WTC11 (cell line): ENCODE results near the gene SLC16A10. TPM values are rescaled to one million over a fixed set of nuclear protein-coding genes. Genes with fewer than 3 reads are reported as not detected.

Source experiments
- ATAC-seq: fragments of 200-7000 bp; cut with Tn5 transposase; 2 replicates; pipeline ENCODE4 v1.10.0; 2021; ENCODE audit warnings: mild to moderate bottlenecking, moderate library complexity
- CTCF ChIA-PET: fragments of 300-600 bp; sonication (Branson Sonifier 250); formaldehyde crosslinking; loops from one replicate; lab custom pipeline; 2021; ENCODE audit warnings: antibody characterized with exemption; lab: Charles Lee
- POLR2A ChIA-PET: fragments of 350-600 bp; sonication (Branson Sonifier 250); formaldehyde crosslinking; loops from one replicate; lab custom pipeline; 2021; ENCODE audit warnings: antibody characterized with exemption; lab: Charles Lee
- DNase-seq: peaks from one replicate; pipeline ENCODE4 v3.0.0; 2021; ENCODE audit warnings: low spot score
- H3K27ac Mint-ChIP-seq: 2 replicates; pipeline ENCODE4 v1.8.0; 2021; ENCODE audit warnings: mixed read lengths
- H3K27me3 Mint-ChIP-seq: 2 replicates; pipeline ENCODE4 v1.8.0; 2021; ENCODE audit warnings: low read depth, mild to moderate bottlenecking, moderate library complexity, mixed read lengths
- H3K36me3 Mint-ChIP-seq: 2 replicates; pipeline ENCODE4 v1.8.0; 2021; ENCODE audit warnings: mixed read lengths
- H3K4me1 Mint-ChIP-seq: 2 replicates; pipeline ENCODE4 v1.8.0; 2022; ENCODE audit warnings: mixed read lengths
- H3K4me3 Mint-ChIP-seq: 2 replicates; pipeline ENCODE4 v1.8.0; 2021; ENCODE audit warnings: mild to moderate bottlenecking, moderate library complexity, mixed read lengths
- H3K9me3 Mint-ChIP-seq: 2 replicates; pipeline ENCODE4 v1.8.0; 2021; ENCODE audit warnings: mixed read lengths
- AFF4 ChIP-seq: sonication (generic); formaldehyde crosslinking; IDR thresholded peaks from 2 replicates; pipeline ENCODE4 v1.8.1; 2023; ENCODE audit warnings: mild to moderate bottlenecking, missing genetic modification reagents, borderline replicate concordance
- ATF1 ChIP-seq: sonication (generic); formaldehyde crosslinking; IDR thresholded peaks from 2 replicates; pipeline ENCODE4 v1.8.1; 2023; ENCODE audit warnings: mild to moderate bottlenecking, moderate library complexity, missing genetic modification reagents
- CREB1 ChIP-seq: sonication (generic); formaldehyde crosslinking; IDR thresholded peaks from 2 replicates; pipeline ENCODE4 v1.8.0; 2023; ENCODE audit warnings: mild to moderate bottlenecking, missing genetic modification reagents
- ESRRA ChIP-seq: sonication (generic); formaldehyde crosslinking; IDR thresholded peaks from 2 replicates; pipeline ENCODE4 v1.8.1; 2022; ENCODE audit warnings: mild to moderate bottlenecking, missing genetic modification reagents, borderline replicate concordance
- FOXJ3 ChIP-seq: sonication (generic); formaldehyde crosslinking; IDR thresholded peaks from 2 replicates; pipeline ENCODE4 v1.9.0; 2021; ENCODE audit warnings: missing genetic modification reagents, mild to moderate bottlenecking, borderline replicate concordance
- HMGA2 ChIP-seq: fragments of 250-450 bp; sonication (Bioruptor Pico); IDR thresholded peaks from 2 replicates; pipeline ENCODE4 v1.4.0; 2021; ENCODE audit warnings: mild to moderate bottlenecking, moderate library complexity
- MXD4 ChIP-seq: fragments of 250-450 bp; sonication (Bioruptor Pico); IDR thresholded peaks from 2 replicates; pipeline ENCODE4 v1.8.0; 2021; ENCODE audit warnings: mild to moderate bottlenecking, moderate library complexity, borderline replicate concordance
- MYBL2 ChIP-seq: sonication (generic); formaldehyde crosslinking; IDR thresholded peaks from 2 replicates; pipeline ENCODE4 v1.8.1; 2023; ENCODE audit warnings: mild to moderate bottlenecking, moderate library complexity, missing genetic modification reagents
- NR3C1 ChIP-seq: sonication (generic); formaldehyde crosslinking; conservative IDR thresholded peaks from 2 replicates; pipeline ENCODE4 v1.8.1; 2023; ENCODE audit warnings: low read depth, mild to moderate bottlenecking, missing genetic modification reagents
- PRDM15 ChIP-seq: sonication (generic); formaldehyde crosslinking; IDR thresholded peaks from 2 replicates; pipeline ENCODE4 v1.8.0; 2022; ENCODE audit warnings: missing genetic modification reagents
- PRRX2 ChIP-seq: fragments of 250-450 bp; sonication (Bioruptor Pico); IDR thresholded peaks from 2 replicates; pipeline ENCODE4 v1.8.0; 2021; ENCODE audit warnings: mild to moderate bottlenecking
- ZBTB21 ChIP-seq: sonication (generic); formaldehyde crosslinking; IDR thresholded peaks from 2 replicates; pipeline ENCODE4 v1.8.1; 2023; ENCODE audit warnings: mild to moderate bottlenecking, missing genetic modification reagents, borderline replicate concordance
- ZNF219 ChIP-seq: sonication (generic); formaldehyde crosslinking; IDR thresholded peaks from 2 replicates; pipeline ENCODE4 v1.8.0; 2023; ENCODE audit warnings: missing genetic modification reagents, mild to moderate bottlenecking, borderline replicate concordance
- ZNF232 ChIP-seq: sonication (generic); formaldehyde crosslinking; IDR thresholded peaks from 2 replicates; pipeline ENCODE4 v1.8.0; 2022; ENCODE audit warnings: mild to moderate bottlenecking, missing genetic modification reagents
- ZNF263 ChIP-seq: sonication (generic); formaldehyde crosslinking; IDR thresholded peaks from 2 replicates; pipeline ENCODE4 v1.8.1; 2022; ENCODE audit warnings: low read depth, mild to moderate bottlenecking, moderate library complexity, missing genetic modification reagents
- ZNF416 ChIP-seq: fragments of 250-450 bp; sonication (Bioruptor Pico); IDR thresholded peaks from 2 replicates; pipeline ENCODE4 v1.9.0; 2021; ENCODE audit warnings: mild to moderate bottlenecking, inconsistent platforms
- ZNF425 ChIP-seq: fragments of 250-450 bp; sonication (Bioruptor Pico); conservative IDR thresholded peaks from 2 replicates; pipeline ENCODE4 v1.9.0; 2021; ENCODE audit warnings: mild to moderate bottlenecking
- ZSCAN18 ChIP-seq: fragments of 250-450 bp; sonication (Bioruptor Pico); IDR thresholded peaks from 2 replicates; pipeline ENCODE4 v2.1.2; 2022; ENCODE audit warnings: mild to moderate bottlenecking, moderate library complexity
- total RNA-seq: library from RNA; stranded (reverse); gene quantifications from 3 replicates; pipeline ENCODE4 v1.2.3, GENCODE V29; 2021

Gene SLC16A10
- total RNA-seq, 1 experiment from 2014 or later, result 18.4 TPM

- no peak for TF ChIP-seq NR3C1 (CRISPR knock-in tag)
- no peak for TF ChIP-seq ZNF219
These were observed 89.8 kb downstream of the SLC16A10 start (continued) for GRCh38 chr6:111177131-111177530.

- H3K9me3 Mint-ChIP-seq, result peaks cover 3% of the 10 kb centered on the region; the same call in 1 of the 2 replicates
- no peak for DNase-seq
- H3K27me3 Mint-ChIP-seq, result no peaks in the 10 kb centered on the region
- CTCF ChIA-PET, result interaction anchor here (1.3 kb wide), 1 partner anchor 26 kb away, joined by 4 read pairs; no protein-coding TSS in a partner anchor
- POLR2A ChIA-PET, result no interaction called here
- no peaks in the 10 kb centered on the region; the same call in 1 of the 2 replicates for H3K36me3 Mint-ChIP-seq
- no peaks in the 10 kb centered on the region for H3K4me1 Mint-ChIP-seq
- no peak overlapping the region for H3K27ac Mint-ChIP-seq
- ATAC-seq, result no peak
- H3K4me3 Mint-ChIP-seq, result no peak overlapping the region
- TF ChIP-seq FOXJ3 (no peak), PRRX2 (CRISPR knock-in tag) (no peak), ZNF263 (CRISPR knock-in tag) (no peak), CREB1 (CRISPR knock-in tag) (no peak), AFF4 (CRISPR knock-in tag) (no peak), ZNF232 (no peak), ATF1 (CRISPR knock-in tag) (no peak), MYBL2 (CRISPR knock-in tag) (no peak), HMGA2 (CRISPR knock-in tag) (no peak), PRDM15 (CRISPR knock-in tag) (no peak), ZBTB21 (CRISPR knock-in tag) (no peak), ZNF416 (CRISPR knock-in tag) (no peak), ZNF425 (CRISPR knock-in tag) (no peak), ESRRA (no peak), MXD4 (CRISPR knock-in tag) (no peak), ZSCAN18 (no peak)
These were observed 96.6 kb downstream of the SLC16A10 start for GRCh38 chr6:111183702-111184517.
